ENCODE results near the gene NR4A3.

Gene NR4A3

DNA sequence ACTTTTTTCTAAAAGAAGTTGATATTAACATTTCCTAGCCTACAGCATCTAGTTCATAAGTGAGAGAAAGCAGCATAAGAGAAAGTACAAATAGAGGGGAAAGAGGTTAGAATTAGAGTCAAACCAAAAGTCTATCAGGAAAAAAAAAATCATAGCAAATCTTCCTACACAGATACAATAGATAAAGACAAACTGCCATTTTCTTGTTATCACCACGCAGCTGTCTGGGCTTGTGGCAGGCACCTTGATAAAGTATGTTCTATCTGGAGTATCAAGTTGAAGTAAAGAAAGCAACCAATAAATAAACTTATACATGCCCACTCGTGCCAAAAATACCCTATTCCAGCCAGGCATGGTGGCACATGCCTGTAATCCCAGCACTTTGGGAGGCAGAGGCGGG, 5.3 kb upstream of the NR4A3 start:
- H3K27me3 ChIP-seq (ENCODE audit: control insufficient read depth in 1 of 2, insufficient read depth in 2 of 2, low read length in 2 of 2): no peaks in the 10 kb centered on the region
- H3K4me1 ChIP-seq (ENCODE audit: insufficient read depth, low read length): peaks cover 9% of the 10 kb centered on the region
- H3K4me3 ChIP-seq (ENCODE audit: low read depth in 1 of 2, low read length in 2 of 2): no peak overlapping the region
- H3K27ac ChIP-seq (ENCODE audit: low read depth, low read length): no peak overlapping the region
- H3K36me3 ChIP-seq (ENCODE audit: insufficient read depth, low read length): no peaks in the 10 kb centered on the region
- H3K9ac ChIP-seq (ENCODE audit: low read length): no peak overlapping the region
- no peaks in the 10 kb centered on the region for H3K9me3 ChIP-seq (ENCODE audit: low read length)

DNA sequence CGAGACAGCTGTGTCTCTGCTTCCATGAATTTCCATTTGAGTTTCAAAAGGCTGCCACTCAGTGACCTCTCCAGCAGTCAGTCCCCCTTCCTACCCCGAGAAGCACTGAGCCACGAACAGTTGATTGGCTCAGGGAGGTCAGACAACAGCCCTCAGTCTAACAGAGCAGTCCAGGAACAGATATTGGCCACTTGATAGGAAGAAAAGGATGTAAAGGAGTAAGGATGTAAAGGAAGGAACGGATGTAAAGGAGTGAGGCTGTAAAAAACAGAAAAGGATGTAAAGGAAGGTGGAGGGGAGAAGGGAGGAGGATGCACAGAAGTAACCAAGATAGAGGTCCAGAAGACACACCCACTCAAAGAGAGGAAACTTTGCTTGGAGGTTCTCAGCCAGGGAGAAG, 3.2 kb upstream of the NR4A3 start:
- H3K4me1 ChIP-seq (ENCODE audit: insufficient read depth, low read length): peaks cover 9% of the 10 kb centered on the region
- no peaks in the 10 kb centered on the region for H3K27me3 ChIP-seq (ENCODE audit: control insufficient read depth in 1 of 2, insufficient read depth in 2 of 2, low read length in 2 of 2)
- H3K9me3 ChIP-seq (ENCODE audit: low read length): no peaks in the 10 kb centered on the region
- peak overlapping the region; percentile 93 for H3K27ac ChIP-seq (ENCODE audit: low read depth, low read length)
- H3K36me3 ChIP-seq (ENCODE audit: insufficient read depth, low read length): no peaks in the 10 kb centered on the region
- H3K9ac ChIP-seq (ENCODE audit: low read length): peak overlapping the region; percentile 63
- H3K4me3 ChIP-seq (ENCODE audit: low read depth in 1 of 2, low read length in 2 of 2): peak overlapping the region in 1 of 2 donors; percentile 67

DNA sequence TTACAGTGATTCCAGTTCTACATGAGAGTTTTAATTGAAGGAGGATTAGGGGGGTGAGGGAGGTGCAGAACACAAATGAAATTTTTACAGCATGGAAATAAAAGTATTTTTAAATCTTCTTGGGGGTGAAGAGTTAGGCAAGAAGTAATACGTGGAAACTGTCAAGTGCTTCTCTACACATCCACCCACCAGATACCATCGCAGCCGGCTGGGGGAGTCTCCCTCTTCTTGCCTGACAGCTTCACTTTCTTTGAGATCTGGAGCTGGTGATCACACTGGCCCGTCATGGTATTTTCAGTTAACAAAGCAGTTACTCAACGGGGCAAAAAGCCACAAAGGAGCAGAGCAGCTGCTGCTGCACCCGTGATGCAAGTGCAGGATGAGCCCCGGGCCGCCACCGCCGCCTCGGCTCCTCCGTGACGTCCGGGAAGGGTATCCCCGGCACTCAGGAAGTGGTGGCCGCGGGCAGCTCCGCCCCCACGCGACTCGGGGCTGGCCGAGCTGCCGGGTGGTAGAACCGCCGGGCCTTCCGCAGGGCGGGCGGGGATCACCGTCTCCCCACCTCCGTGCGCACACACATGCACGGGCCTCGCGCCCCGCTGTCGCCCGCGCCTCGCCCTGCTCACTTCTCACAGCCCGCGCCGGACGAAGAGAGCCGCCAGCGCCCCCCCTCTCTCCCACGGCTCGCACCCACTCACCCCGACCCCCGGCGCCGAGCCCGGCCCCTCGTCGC, 2.4 kb upstream of the NR4A3 start:
- Histone ChIP-seq H3K27me3 (ENCODE audit: control insufficient read depth in 1 of 2, insufficient read depth in 2 of 2, low read length in 2 of 2) (peaks cover 0 to 4% of the 10 kb centered on the region in 2 donors), H3K4me1 (ENCODE audit: insufficient read depth, low read length) (peaks cover 10% of the 10 kb centered on the region), H3K36me3 (ENCODE audit: insufficient read depth, low read length) (no peaks in the 10 kb centered on the region), H3K9ac (ENCODE audit: low read length) (peak overlapping the region; percentile 63), H3K4me3 (ENCODE audit: low read depth in 1 of 2, low read length in 2 of 2) (peak overlapping the region; percentile 61 to 67), H3K27ac (ENCODE audit: low read depth, low read length) (peak overlapping the region; percentile 93), H3K9me3 (ENCODE audit: low read length) (no peaks in the 10 kb centered on the region)

DNA sequence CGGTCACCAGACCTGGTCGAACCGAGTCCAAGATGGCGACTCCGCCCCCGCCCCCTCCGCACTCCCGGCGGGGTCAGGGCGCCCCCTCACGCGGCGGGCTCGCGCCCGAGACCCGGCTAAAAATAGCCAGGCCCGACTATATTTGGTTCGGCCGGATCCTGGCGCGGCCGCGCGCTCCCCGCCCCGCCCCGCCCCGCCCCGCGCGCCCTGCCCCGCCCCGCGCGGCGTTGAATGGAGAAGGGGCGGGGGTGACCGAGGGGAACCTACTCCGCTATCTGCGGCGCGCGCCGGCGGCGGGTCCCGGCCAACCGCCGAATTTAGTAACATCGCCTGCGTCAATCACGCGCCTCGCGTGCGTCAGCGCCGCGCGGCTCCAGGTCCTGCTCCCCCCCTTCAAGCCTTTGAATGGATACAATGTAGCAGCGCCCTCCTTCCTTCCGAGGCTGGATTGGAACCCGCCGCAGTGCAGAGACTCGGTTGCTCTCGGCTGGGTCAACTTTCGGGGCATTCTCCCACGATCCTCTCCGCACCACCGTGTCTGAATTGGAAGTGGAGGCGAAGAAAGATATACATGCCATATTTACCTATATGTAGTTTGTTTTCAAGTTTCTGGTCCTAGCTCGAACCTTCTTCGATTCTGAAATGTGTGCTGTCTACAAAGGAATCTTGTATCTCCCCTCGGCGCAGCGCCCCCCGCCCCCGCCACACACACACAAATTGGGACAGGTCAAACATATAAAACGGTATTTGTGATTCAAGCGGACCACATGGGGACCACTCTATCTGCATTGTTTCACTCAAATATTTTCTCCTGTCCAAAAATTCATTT, 1.6 kb upstream of the NR4A3 start:
- Histone ChIP-seq H3K36me3 (ENCODE audit: insufficient read depth, low read length) (no peaks in the 10 kb centered on the region), H3K27me3 (ENCODE audit: control insufficient read depth in 1 of 2, insufficient read depth in 2 of 2, low read length in 2 of 2) (peaks cover 2 to 10% of the 10 kb centered on the region in 2 donors), H3K9me3 (ENCODE audit: low read length) (no peaks in the 10 kb centered on the region), H3K9ac (ENCODE audit: low read length) (peak overlapping the region; percentile 85), H3K4me3 (ENCODE audit: low read depth in 1 of 2, low read length in 2 of 2) (peak overlapping the region; percentile 92 to 95), H3K27ac (ENCODE audit: low read depth, low read length) (peak overlapping the region; percentile 99), H3K4me1 (ENCODE audit: insufficient read depth, low read length) (peaks cover 15% of the 10 kb centered on the region)

DNA sequence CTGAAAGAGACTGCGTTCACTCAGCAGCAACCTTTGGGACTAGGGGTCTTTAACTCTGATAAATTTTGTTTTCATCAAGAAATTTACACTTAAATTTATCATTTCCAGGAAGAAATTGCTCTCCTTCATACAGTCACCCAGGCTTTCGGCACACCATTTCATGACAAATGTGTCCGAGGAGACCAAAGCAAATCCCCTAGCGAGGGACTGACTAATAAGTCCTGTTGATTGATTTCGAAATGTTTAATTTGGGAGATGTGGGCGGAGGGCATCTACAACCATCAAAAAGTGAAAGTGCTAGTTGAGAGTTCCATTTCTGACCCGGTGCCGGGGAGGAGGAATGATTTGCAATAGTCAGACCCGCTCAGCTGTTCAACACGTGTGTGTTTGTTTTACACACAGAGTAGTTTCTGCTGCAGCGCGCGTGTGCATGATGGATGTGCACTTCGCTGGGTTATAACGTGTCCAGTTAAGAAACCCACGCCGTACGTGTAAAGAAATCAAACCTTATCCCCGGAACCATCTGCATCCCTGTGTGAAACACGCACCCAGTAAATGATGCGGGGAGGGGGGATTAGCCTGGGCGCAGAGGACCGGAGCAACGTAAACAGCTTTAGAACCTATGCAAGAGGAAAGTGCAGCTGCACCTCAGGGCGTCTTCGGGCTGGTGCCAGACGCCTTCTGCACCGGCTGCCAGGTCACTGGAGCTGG, 845 bp upstream of the NR4A3 start:
- Histone ChIP-seq H3K36me3 (ENCODE audit: insufficient read depth, low read length) (no peaks in the 10 kb centered on the region), H3K4me1 (ENCODE audit: insufficient read depth, low read length) (peaks cover 15% of the 10 kb centered on the region), H3K9ac (ENCODE audit: low read length) (peak overlapping the region; percentile 85), H3K4me3 (ENCODE audit: low read depth in 1 of 2, low read length in 2 of 2) (peak overlapping the region; percentile 92 to 95), H3K9me3 (ENCODE audit: low read length) (no peaks in the 10 kb centered on the region), H3K27ac (ENCODE audit: low read depth, low read length) (peak overlapping the region; percentile 99), H3K27me3 (ENCODE audit: control insufficient read depth in 1 of 2, insufficient read depth in 2 of 2, low read length in 2 of 2) (peaks cover 9 to 18% of the 10 kb centered on the region in 2 donors)

DNA sequence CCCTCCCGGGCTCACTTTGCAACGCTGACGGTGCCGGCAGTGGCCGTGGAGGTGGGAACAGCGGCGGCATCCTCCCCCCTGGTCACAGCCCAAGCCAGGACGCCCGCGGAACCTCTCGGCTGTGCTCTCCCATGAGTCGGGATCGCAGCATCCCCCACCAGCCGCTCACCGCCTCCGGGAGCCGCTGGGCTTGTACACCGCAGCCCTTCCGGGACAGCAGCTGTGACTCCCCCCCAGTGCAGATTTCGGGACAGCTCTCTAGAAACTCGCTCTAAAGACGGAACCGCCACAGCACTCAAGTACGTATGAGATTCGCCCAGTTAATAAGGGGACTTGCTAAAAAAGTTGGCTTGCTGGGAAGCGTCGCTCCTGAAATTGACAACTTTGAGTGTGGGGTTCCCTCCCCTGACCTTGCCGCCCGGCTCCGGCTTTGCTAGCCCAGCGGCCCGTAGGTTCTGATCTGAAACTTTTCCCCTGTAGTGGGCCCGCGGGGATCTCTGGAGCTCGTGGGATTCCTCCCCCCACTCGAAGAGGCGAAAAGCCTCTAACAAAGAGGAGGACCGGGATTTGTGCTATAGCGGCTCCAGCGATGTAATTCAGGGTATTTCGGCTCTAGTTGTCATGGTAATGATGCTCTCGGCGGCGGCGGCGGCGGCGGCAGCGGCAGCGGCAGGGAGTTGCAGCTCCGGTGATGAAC, 572 bp downstream of the NR4A3 start:
- Histone ChIP-seq H3K36me3 (ENCODE audit: insufficient read depth, low read length) (no peaks in the 10 kb centered on the region), H3K27ac (ENCODE audit: low read depth, low read length) (peak overlapping the region; percentile 99), H3K9me3 (ENCODE audit: low read length) (no peaks in the 10 kb centered on the region), H3K4me3 (ENCODE audit: low read depth in 1 of 2, low read length in 2 of 2) (peak overlapping the region; percentile 92 to 95), H3K9ac (ENCODE audit: low read length) (peak overlapping the region; percentile 98), H3K27me3 (ENCODE audit: control insufficient read depth in 1 of 2, insufficient read depth in 2 of 2, low read length in 2 of 2) (peaks cover 9 to 18% of the 10 kb centered on the region in 2 donors), H3K4me1 (ENCODE audit: insufficient read depth, low read length) (peaks cover 15% of the 10 kb centered on the region)

DNA sequence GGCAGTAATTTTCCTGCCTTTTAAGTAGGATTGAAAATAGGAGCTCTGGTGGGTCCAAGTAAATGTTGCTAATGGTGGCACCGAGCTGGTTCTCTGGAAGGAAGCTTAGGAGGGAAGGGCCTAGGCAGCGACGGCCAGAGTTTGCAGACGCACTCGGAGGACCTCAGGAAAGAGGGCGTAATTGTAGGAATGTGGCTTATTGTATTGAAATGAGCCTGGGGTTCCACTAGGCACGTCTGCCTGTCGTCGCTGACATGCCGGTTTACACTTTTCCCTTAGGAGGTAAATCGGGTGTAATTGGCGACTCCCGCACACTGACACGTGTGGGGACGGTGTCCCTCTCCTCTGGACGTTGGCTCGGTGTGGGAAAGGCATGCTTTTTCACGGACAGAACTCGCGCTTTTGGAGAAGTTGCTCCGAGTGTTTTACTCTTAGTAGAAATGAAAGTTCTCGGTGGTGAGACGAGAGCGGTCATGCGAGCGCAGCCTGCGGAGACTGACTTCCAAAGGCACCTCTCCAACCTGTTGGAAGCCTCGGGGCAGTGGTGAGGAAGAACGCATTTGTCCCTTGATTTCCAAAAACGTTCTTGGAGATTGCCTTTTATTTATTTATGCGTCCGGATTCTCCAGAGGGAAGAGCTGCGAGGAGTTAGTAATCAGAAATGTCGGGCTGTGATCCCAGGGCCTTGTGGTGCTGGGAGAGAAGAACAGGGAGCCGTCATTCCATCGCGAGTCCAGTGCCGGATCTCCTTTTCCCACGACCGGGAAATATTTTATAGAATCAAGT, 1.3 kb downstream of the NR4A3 start:
- Histone ChIP-seq H3K4me3 (ENCODE audit: low read depth in 1 of 2, low read length in 2 of 2) (peak overlapping the region; percentile 92 to 95), H3K27me3 (ENCODE audit: control insufficient read depth in 1 of 2, insufficient read depth in 2 of 2, low read length in 2 of 2) (peaks cover 9 to 26% of the 10 kb centered on the region in 2 donors), H3K27ac (ENCODE audit: low read depth, low read length) (peak overlapping the region; percentile 99), H3K9ac (ENCODE audit: low read length) (peak overlapping the region; percentile 98), H3K9me3 (ENCODE audit: low read length) (no peaks in the 10 kb centered on the region), H3K4me1 (ENCODE audit: insufficient read depth, low read length) (peaks cover 15% of the 10 kb centered on the region), H3K36me3 (ENCODE audit: insufficient read depth, low read length) (peaks cover 5% of the 10 kb centered on the region)

DNA sequence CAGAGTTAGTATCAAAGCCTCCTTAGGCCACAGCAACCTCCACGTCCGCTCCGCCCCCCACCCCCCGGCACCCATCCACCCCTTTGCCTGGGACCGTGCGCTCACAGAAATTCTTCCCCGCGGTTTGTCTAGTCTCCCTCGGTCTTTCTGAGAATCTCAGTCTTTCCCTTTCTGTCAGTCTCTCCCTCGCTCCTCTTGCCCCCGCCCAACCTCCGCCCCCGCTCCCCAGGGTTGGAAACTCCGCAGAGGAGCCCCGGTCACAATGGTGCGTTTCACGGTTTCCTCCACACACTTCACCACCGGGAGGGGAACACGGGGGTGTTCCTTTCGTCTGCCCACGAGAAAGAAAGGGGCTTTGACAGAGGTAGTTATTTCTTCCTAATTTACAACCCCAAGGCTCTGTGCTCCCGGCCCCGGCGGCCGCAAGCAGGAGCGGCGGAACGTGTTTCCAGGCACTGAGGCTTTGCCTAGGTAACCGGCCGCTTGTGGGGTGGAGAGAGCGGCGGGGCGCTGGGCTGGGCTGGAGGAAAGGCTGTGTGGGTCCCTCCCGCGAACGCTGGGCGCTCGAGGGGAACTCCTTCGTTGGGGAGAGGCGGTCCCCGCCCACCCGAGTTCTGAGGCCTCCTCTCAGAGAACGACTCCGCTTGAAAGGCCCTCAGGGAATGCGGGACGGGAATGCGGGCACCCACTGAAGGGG, 2.1 kb downstream of the NR4A3 start:
- H3K27ac ChIP-seq (ENCODE audit: low read depth, low read length): no peak overlapping the region
- H3K9me3 ChIP-seq (ENCODE audit: low read length): no peaks in the 10 kb centered on the region
- H3K9ac ChIP-seq (ENCODE audit: low read length): peak overlapping the region; percentile 98
- peaks cover 9 to 27% of the 10 kb centered on the region in 2 donors for H3K27me3 ChIP-seq (ENCODE audit: control insufficient read depth in 1 of 2, insufficient read depth in 2 of 2, low read length in 2 of 2)
- peaks cover 8% of the 10 kb centered on the region for H3K4me1 ChIP-seq (ENCODE audit: insufficient read depth, low read length)
- peak overlapping the region; percentile 92 to 95 for H3K4me3 ChIP-seq (ENCODE audit: low read depth in 1 of 2, low read length in 2 of 2)
- peaks cover 5% of the 10 kb centered on the region for H3K36me3 ChIP-seq (ENCODE audit: insufficient read depth, low read length)

DNA sequence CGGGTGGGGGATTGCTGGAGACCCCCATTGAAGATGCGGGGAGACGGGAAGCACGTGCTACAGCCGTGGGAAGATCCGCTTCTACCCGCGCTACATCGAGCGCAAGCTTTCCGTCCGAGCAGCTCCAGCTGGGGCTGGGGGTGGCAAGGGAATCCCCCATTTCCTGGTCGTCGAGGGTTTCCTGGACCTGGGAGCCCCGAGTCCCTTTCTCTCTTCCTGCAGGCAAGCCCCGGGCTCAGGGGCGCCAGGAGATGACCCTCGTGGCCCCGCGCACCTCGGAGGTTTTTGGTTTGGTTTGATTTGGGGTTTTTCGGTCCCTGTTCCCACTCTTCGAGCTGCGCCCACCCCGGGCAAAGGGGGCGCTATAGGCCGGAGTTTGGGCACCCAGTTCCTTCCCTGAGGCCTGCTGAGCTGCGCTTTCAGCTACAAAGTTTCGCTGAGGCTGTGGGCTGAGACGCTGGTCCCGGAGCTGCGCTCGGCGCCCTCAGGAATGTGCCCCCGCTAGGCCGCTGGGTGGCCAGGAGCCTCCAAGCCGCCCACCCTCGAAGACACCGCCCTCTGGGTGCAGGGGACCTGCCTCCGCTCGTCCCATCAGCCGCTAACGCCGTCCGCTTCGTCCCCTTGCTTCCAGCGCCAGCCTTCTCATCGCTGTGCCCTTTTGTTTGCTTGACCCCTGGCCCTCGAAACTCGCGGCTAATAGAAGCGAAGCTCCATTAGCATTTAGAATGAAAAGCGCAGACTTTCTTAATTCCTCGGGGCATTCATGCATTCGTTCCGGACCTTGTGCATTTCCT, 2.9 kb downstream of the NR4A3 start:
- H3K4me1 ChIP-seq (ENCODE audit: insufficient read depth, low read length): peaks cover 6% of the 10 kb centered on the region
- H3K9ac ChIP-seq (ENCODE audit: low read length): peak overlapping the region; percentile 49
- H3K27ac ChIP-seq (ENCODE audit: low read depth, low read length): no peak overlapping the region

More for the DNA sequence above, 2.9 kb downstream of the NR4A3 start:
- Histone ChIP-seq H3K27me3 (ENCODE audit: control insufficient read depth in 1 of 2, insufficient read depth in 2 of 2, low read length in 2 of 2) (peaks cover 9 to 27% of the 10 kb centered on the region in 2 donors), H3K4me3 (ENCODE audit: low read depth in 1 of 2, low read length in 2 of 2) (peak overlapping the region; percentile 92 to 95), H3K36me3 (ENCODE audit: insufficient read depth, low read length) (peaks cover 5% of the 10 kb centered on the region), H3K9me3 (ENCODE audit: low read length) (no peaks in the 10 kb centered on the region)

Measured in muscle layer of colon (tissue), 2 donors.